Activated CD4-positive, alpha-beta memory T cell treated with anti-CD3 and anti-CD28 coated beads, Interleukin-2, amount 10 ng/mL, durations not matched to agents 7 days and 5 days (primary cell): ENCODE data around the gene GSK3B. TPM values are rescaled to one million over a fixed set of nuclear protein-coding genes. Genes with fewer than 3 reads are reported as not detected.

Source experiments
- CTCF ChIA-PET: fragments of 350-600 bp; sonication (Branson Sonifier 250); formaldehyde crosslinking; loops from one replicate; lab custom pipeline; 2021; ENCODE audit warnings: antibody characterized with exemption, inconsistent platforms; lab: Charles Lee
- POLR2A ChIA-PET: fragments of 350-600 bp; sonication (Branson Sonifier 250); formaldehyde crosslinking; loops from one replicate; lab custom pipeline; 2021; ENCODE audit warnings: antibody characterized with exemption; lab: Charles Lee
- DNase-seq: peaks from one replicate; pipeline ENCODE4 v3.0.0-alpha.2; 2020
- H3K27ac Mint-ChIP-seq: one replicate; pipeline ENCODE4 v1.8.0; 2021; ENCODE audit warnings: mild to moderate bottlenecking, mixed read lengths
- H3K27me3 Mint-ChIP-seq: one replicate; pipeline ENCODE4 v1.8.0; 2021; ENCODE audit warnings: mixed read lengths
- H3K36me3 Mint-ChIP-seq: one replicate; pipeline ENCODE4 v1.8.0; 2021; ENCODE audit warnings: low read depth, mixed read lengths
- H3K4me1 Mint-ChIP-seq: one replicate; pipeline ENCODE4 v1.8.0; 2021; ENCODE audit warnings: mixed read lengths
- H3K4me3 Mint-ChIP-seq: one replicate; pipeline ENCODE4 v1.8.0; 2021; ENCODE audit warnings: mild to moderate bottlenecking, mixed read lengths
- H3K9me3 Mint-ChIP-seq: one replicate; pipeline ENCODE4 v1.8.0; 2021; ENCODE audit warnings: mixed read lengths
- total RNA-seq, 2 experiments: library from RNA; stranded (reverse); gene quantifications; one replicate each; pipeline ENCODE4 v1.2.3, GENCODE V29; 2021

GSK3B gene
- total RNA-seq, 2 experiments from 2014 or later, result 35.6 to 37.2 TPM

DNA sequence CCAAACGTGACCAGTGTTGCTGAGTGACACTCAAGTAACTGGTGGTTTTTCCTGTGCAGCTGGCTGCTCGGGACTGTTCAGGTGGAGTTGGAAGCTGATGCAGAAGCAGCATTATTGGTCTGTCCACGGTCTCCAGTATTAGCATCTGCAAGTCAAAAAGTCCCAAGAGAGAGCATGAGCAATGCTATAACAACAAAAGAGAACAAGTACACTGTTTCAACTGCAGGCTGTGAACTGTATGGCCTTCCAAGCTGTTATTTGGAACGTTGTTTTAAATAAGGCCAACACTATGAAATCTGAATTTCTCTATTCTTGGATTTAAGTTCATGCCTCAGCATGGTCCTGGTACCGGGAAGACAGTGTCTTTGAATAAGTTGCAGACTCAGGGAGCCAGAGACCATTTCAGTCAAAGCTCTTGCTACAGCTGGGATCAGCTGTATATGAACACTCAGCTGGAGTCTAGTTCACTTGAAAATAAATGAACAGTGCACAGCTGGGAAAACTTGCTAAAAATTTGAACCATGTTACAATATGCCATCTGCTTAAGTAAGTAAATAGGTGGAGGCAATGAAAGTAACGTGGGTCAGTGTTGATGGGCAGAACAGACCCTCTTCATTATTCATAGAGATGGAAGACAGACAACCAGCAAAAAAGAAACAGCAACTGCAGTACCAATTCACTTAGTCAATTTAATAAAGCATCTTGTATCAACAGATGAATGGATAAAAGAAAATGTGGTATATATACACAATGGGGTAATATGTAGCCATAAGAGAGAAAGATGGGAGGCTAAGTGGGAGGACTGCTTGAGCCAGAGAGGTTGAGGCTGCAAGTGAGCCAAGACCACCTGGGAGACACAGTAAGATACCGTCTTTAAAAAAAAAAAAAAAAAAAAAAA, 267.3 kb downstream of the GSK3B start:
- POLR2A ChIA-PET, result no interaction called here
- Mint-ChIP-seq H3K9me3 (no peaks in the 10 kb centered on the region), H3K4me1 (no peaks in the 10 kb centered on the region), H3K4me3 (no peak overlapping the region), H3K36me3 (peaks cover 5% of the 10 kb centered on the region), H3K27me3 (no peaks in the 10 kb centered on the region), H3K27ac (no peak overlapping the region)
- CTCF ChIA-PET, result interaction anchor here (0.7 to 0.9 kb wide), 3 partner anchors 8 to 591 kb away, joined by 3 to 4 read pairs (median 4); no protein-coding TSS in a partner anchor
- no peak for DNase-seq

GRCh38 chr3:119825820-119826219, 268.4 kb downstream of the GSK3B start:
- CTCF ChIA-PET, result no interaction called here

GRCh38 chr3:119819806-119820205, 274.4 kb downstream of the GSK3B start:
- H3K4me3 Mint-ChIP-seq, result no peak overlapping the region
- H3K4me1 Mint-ChIP-seq, result no peaks in the 10 kb centered on the region
- no peaks in the 10 kb centered on the region for H3K36me3 Mint-ChIP-seq
- no peak overlapping the region for H3K27ac Mint-ChIP-seq
- DNase-seq, result no peak
- no peaks in the 10 kb centered on the region for H3K27me3 Mint-ChIP-seq
- POLR2A ChIA-PET, result interaction anchor here (1.4 kb wide), 1 partner anchor 9 kb away, joined by 5 read pairs; no protein-coding TSS in a partner anchor
- no peaks in the 10 kb centered on the region for H3K9me3 Mint-ChIP-seq
- CTCF ChIA-PET, result interaction anchor here (1.5 kb wide), 1 partner anchor 9 kb away, joined by 3 read pairs; no protein-coding TSS in a partner anchor

More at GRCh38 chr3:119825820-119826219, 268.4 kb downstream of the GSK3B start:
- Mint-ChIP-seq H3K36me3 (peaks cover 5% of the 10 kb centered on the region), H3K27ac (no peak overlapping the region), H3K4me3 (no peak overlapping the region), H3K27me3 (no peaks in the 10 kb centered on the region), H3K4me1 (no peaks in the 10 kb centered on the region), H3K9me3 (no peaks in the 10 kb centered on the region)
- no peak for DNase-seq
- POLR2A ChIA-PET, result interaction anchor here (0.9 kb wide), 1 partner anchor 12 kb away, joined by 3 read pairs; no protein-coding TSS in a partner anchor

GRCh38 chr3:119818937-119819336, 275.3 kb downstream of the GSK3B start:
- no peaks in the 10 kb centered on the region for H3K36me3 Mint-ChIP-seq
- no peak for DNase-seq
- no peaks in the 10 kb centered on the region for H3K9me3 Mint-ChIP-seq
- CTCF ChIA-PET, result interaction anchor here (0.6 to 1.5 kb wide), 4 partner anchors 8 to 321 kb away, joined by 3 to 4 read pairs (median 4); no protein-coding TSS in a partner anchor
- no peak overlapping the region for H3K4me3 Mint-ChIP-seq
- no peak overlapping the region for H3K27ac Mint-ChIP-seq
- H3K27me3 Mint-ChIP-seq, result no peaks in the 10 kb centered on the region
- POLR2A ChIA-PET, result interaction anchor here (0.6 kb wide), 1 partner anchor 312 kb away, joined by 3 read pairs; no protein-coding TSS in a partner anchor
- no peaks in the 10 kb centered on the region for H3K4me1 Mint-ChIP-seq

- no peak overlapping the region for H3K27ac Mint-ChIP-seq
- DNase-seq, result no peak
- H3K4me1 Mint-ChIP-seq, result no peaks in the 10 kb centered on the region
- H3K27me3 Mint-ChIP-seq, result no peaks in the 10 kb centered on the region
- ChIA-PET POLR2A (no interaction called here), CTCF (no interaction called here)
- no peaks in the 10 kb centered on the region for H3K36me3 Mint-ChIP-seq
- H3K9me3 Mint-ChIP-seq, result no peaks in the 10 kb centered on the region
- H3K4me3 Mint-ChIP-seq, result no peak overlapping the region
These were observed 276.5 kb downstream of the GSK3B start for GRCh38 chr3:119817583-119818363.

DNA sequence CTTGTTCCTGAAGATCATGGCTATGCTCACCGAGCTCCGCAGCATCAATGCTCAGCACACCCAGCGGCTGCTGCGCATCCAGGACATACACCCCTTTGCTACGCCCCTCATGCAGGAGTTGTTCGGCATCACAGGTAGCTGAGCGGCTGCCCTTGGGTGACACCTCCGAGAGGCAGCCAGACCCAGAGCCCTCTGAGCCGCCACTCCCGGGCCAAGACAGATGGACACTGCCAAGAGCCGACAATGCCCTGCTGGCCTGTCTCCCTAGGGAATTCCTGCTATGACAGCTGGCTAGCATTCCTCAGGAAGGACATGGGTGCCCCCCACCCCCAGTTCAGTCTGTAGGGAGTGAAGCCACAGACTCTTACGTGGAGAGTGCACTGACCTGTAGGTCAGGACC, 277.2 kb downstream of the GSK3B start:
- Mint-ChIP-seq H3K9me3 (no peaks in the 10 kb centered on the region), H3K36me3 (no peaks in the 10 kb centered on the region), H3K4me1 (no peaks in the 10 kb centered on the region), H3K27ac (no peak overlapping the region), H3K4me3 (no peak overlapping the region), H3K27me3 (peaks cover 1% of the 10 kb centered on the region)
- ChIA-PET POLR2A (no interaction called here), CTCF (no interaction called here)
- no peak for DNase-seq

GRCh38 chr3:119815716-119816115, 278.5 kb downstream of the GSK3B start:
- POLR2A ChIA-PET, result no interaction called here
- no peak overlapping the region for H3K4me3 Mint-ChIP-seq
- H3K27ac Mint-ChIP-seq, result no peak overlapping the region
- H3K27me3 Mint-ChIP-seq, result peaks cover 1% of the 10 kb centered on the region
- no peaks in the 10 kb centered on the region for H3K36me3 Mint-ChIP-seq
- no peaks in the 10 kb centered on the region for H3K4me1 Mint-ChIP-seq
- DNase-seq, result no peak
- CTCF ChIA-PET, result no interaction called here
- H3K9me3 Mint-ChIP-seq, result no peaks in the 10 kb centered on the region

- CTCF ChIA-PET, result no interaction called here
- POLR2A ChIA-PET, result no interaction called here
- Mint-ChIP-seq H3K36me3 (no peaks in the 10 kb centered on the region), H3K4me3 (no peak overlapping the region), H3K27ac (no peak overlapping the region), H3K4me1 (peaks cover 10% of the 10 kb centered on the region), H3K27me3 (peaks cover 1% of the 10 kb centered on the region), H3K9me3 (no peaks in the 10 kb centered on the region)
- DNase-seq, result no peak
These were observed 281.7 kb downstream of the GSK3B start for GRCh38 chr3:119812491-119813058.

GRCh38 chr3:119810018-119810435, 284.2 kb downstream of the GSK3B start:
- H3K36me3 Mint-ChIP-seq, result no peaks in the 10 kb centered on the region
- POLR2A ChIA-PET, result interaction anchor here (1.2 to 2.7 kb wide), 2 partner anchors 10 to 285 kb away, joined by 5 to 12 read pairs; no protein-coding TSS in a partner anchor
- no peaks in the 10 kb centered on the region for H3K9me3 Mint-ChIP-seq
- DNase-seq, result peak; percentile 51
- H3K4me1 Mint-ChIP-seq, result peaks cover 10% of the 10 kb centered on the region
- H3K4me3 Mint-ChIP-seq, result peak overlapping the region; percentile 71
- CTCF ChIA-PET, result interaction anchor here (1.2 to 1.4 kb wide), 2 partner anchors 286 to 608 kb away, joined by 3 to 6 read pairs; no protein-coding TSS in a partner anchor
- no peak overlapping the region for H3K27ac Mint-ChIP-seq
- H3K27me3 Mint-ChIP-seq, result peaks cover 3% of the 10 kb centered on the region

- no peak overlapping the region for H3K27ac Mint-ChIP-seq
These were observed 284.8 kb downstream of the GSK3B start for GRCh38 chr3:119809249-119810017.

DNA sequence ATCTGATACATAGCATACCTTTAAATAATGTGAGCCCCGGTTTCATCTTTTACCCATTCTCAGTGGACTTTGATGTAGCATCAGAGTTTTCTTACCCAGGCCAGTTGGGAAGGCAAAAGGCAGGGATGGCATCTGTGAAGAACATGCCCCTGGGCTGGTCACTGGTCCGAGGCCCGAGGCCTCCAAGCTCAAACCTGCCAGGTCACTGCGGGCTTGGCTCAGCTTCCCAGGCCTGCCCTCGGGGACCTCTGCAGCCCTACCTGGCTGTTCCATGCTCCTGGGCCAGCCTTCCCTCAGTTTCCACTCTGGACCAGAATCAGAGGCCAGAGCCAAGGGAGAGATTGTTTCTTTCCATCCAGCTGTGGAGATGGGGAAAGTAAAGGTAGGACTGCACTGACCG, 285.4 kb downstream of the GSK3B start:
- CTCF ChIA-PET, result no interaction called here
- H3K4me3 Mint-ChIP-seq, result no peak overlapping the region
- no peak overlapping the region for H3K27ac Mint-ChIP-seq
- no peaks in the 10 kb centered on the region for H3K9me3 Mint-ChIP-seq
- DNase-seq, result no peak
- no peaks in the 10 kb centered on the region for H3K36me3 Mint-ChIP-seq
- POLR2A ChIA-PET, result interaction anchor here (2.7 kb wide), 1 partner anchor 286 kb away, joined by 12 read pairs; no protein-coding TSS in a partner anchor
- peaks cover 4% of the 10 kb centered on the region for H3K27me3 Mint-ChIP-seq
- peaks cover 10% of the 10 kb centered on the region for H3K4me1 Mint-ChIP-seq

More at GRCh38 chr3:119809249-119810017, 284.8 kb downstream of the GSK3B start:
- Mint-ChIP-seq H3K9me3 (no peaks in the 10 kb centered on the region), H3K4me1 (peaks cover 10% of the 10 kb centered on the region), H3K27me3 (peaks cover 4% of the 10 kb centered on the region), H3K4me3 (peak overlapping the region; percentile 71), H3K36me3 (no peaks in the 10 kb centered on the region)
- ChIA-PET CTCF (interaction anchor here (1.2 to 1.4 kb wide), 2 partner anchors 286 to 608 kb away, joined by 3 to 6 read pairs; no protein-coding TSS in a partner anchor), POLR2A (interaction anchor here (2.7 kb wide), 1 partner anchor 286 kb away, joined by 12 read pairs; no protein-coding TSS in a partner anchor)
- peak; percentile 20 for DNase-seq

DNA sequence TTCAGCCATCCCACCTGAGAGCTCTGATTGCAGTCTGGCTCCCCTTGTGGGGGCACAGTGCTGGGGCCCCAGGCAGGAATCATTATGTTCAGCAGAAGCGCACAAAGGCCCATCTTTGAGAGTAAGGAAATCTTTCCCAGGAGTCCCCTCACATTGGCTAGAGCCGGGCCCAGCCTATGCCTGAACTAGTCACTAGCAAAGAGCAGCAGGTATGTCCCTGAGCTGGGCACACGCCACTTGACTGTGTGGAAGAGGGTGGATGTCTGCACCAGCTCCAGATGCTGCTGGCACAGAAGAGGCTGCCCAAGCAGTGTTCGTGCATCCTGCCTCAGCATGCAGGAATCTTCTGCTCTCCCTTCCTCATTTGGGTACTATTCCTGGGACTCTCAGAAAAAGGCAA, 286.0 kb downstream of the GSK3B start:
- CTCF ChIA-PET, result interaction anchor here (0.7 kb wide), 1 partner anchor 23 kb away, joined by 3 read pairs; no protein-coding TSS in a partner anchor
- POLR2A ChIA-PET, result no interaction called here
- no peak overlapping the region for H3K27ac Mint-ChIP-seq
- no peaks in the 10 kb centered on the region for H3K9me3 Mint-ChIP-seq
- no peaks in the 10 kb centered on the region for H3K36me3 Mint-ChIP-seq
- DNase-seq, result no peak
- H3K4me1 Mint-ChIP-seq, result peaks cover 10% of the 10 kb centered on the region
- peaks cover 4% of the 10 kb centered on the region for H3K27me3 Mint-ChIP-seq
- H3K4me3 Mint-ChIP-seq, result no peak overlapping the region
